Liver (tissue), 9 donors: ENCODE data around the gene SKA3. TPM values are rescaled to one million over a fixed set of nuclear protein-coding genes. Genes with fewer than 3 reads are reported as not detected.
A peak's percentile ranks its signal among the peaks of the same experiment; 100 is the strongest.

Source experiments
- DNase-seq: peaks from one replicate; pipeline ENCODE4 v3.0.0-alpha.2; 2017; ENCODE audit warnings: low spot score
- H3K27ac ChIP-seq, 2 donors: one replicate each; pipeline ENCODE4 v1.7.0; 2013; ENCODE audit warnings: inconsistent platforms in 2 of 2, low read length in 2 of 2, control low read depth in 1 of 2, low read depth in 1 of 2, mild to moderate bottlenecking in 1 of 2
- H3K27me3 ChIP-seq, 4 donors: one replicate each; pipeline versions ENCODE4 v1.6.1 to v1.7.0; 2013; ENCODE audit warnings: low read length in 3 of 4, inconsistent platforms in 1 of 4, mild to moderate bottlenecking in 1 of 4, moderate library complexity in 1 of 4; ENCODE audit not compliant: control insufficient read depth in 4 of 4, insufficient read depth in 4 of 4
- H3K36me3 ChIP-seq, 4 donors: one replicate each; pipeline versions ENCODE4 v1.6.1 to v1.7.0; 2013; ENCODE audit warnings: low read length in 3 of 4, mild to moderate bottlenecking in 3 of 4, low read depth in 1 of 4, moderate library complexity in 1 of 4; ENCODE audit not compliant: control insufficient read depth in 4 of 4, insufficient read depth in 3 of 4
- H3K4me1 ChIP-seq, 4 donors: one replicate each; pipeline versions ENCODE4 v1.6.1 to v1.7.0; 2013; ENCODE audit warnings: low read length in 3 of 4, mild to moderate bottlenecking in 3 of 4, moderate library complexity in 1 of 4; ENCODE audit not compliant: control insufficient read depth in 4 of 4, insufficient read depth in 4 of 4
- H3K4me3 ChIP-seq, 3 donors: one replicate each; pipeline versions ENCODE4 v1.6.1 to v1.7.0; 2013; ENCODE audit warnings: low read length in 3 of 3, control low read depth in 1 of 3, low read depth in 1 of 3, mild to moderate bottlenecking in 1 of 3
- H3K9ac ChIP-seq, 2 donors: one replicate each; pipeline ENCODE4 v1.7.0; 2013; ENCODE audit warnings: low read length in 2 of 2, mild to moderate bottlenecking in 2 of 2, moderate library complexity in 2 of 2, control low read depth in 1 of 2, low read depth in 1 of 2
- H3K9me3 ChIP-seq, 4 donors: one replicate each; pipeline versions ENCODE4 v1.6.1 to v1.7.0; 2013; ENCODE audit warnings: low read length in 3 of 4; ENCODE audit not compliant: control insufficient read depth in 4 of 4
- ATF3 ChIP-seq: IDR thresholded peaks from 2 replicates; pipeline ENCODE4 v1.6.1; 2016; ENCODE audit warnings: antibody characterized with exemption
- CTCF ChIP-seq: fragments of 150-350 bp; IDR thresholded peaks from 2 replicates; pipeline ENCODE4 v1.5.1; 2017; ENCODE audit warnings: improper control_type of control experiment, low read depth, low read length; ENCODE audit not compliant: missing input control
- EGR1 ChIP-seq, 2 donors: IDR thresholded peaks; 2 replicates each; pipeline ENCODE4 v1.6.1; 2016 to 2018; ENCODE audit warnings: antibody characterized with exemption in 2 of 2, low read depth in 2 of 2
- FOXA1 ChIP-seq: IDR thresholded peaks from 2 replicates; pipeline ENCODE4 v1.6.1; 2016; ENCODE audit warnings: antibody characterized with exemption
- FOXA2 ChIP-seq: IDR thresholded peaks from 2 replicates; pipeline ENCODE4 v1.6.1; 2016; ENCODE audit warnings: antibody characterized with exemption
- GABPA ChIP-seq, 2 donors: IDR thresholded peaks in 1 of 2; conservative IDR thresholded peaks in 1 of 2; 2 replicates each; pipeline ENCODE4 v1.6.1; 2016; ENCODE audit warnings: antibody characterized with exemption in 2 of 2, mild to moderate bottlenecking in 1 of 2, moderate library complexity in 1 of 2
- HNF4A ChIP-seq, 2 donors: conservative IDR thresholded peaks; 2 replicates each; pipeline ENCODE4 v1.6.1; 2016; ENCODE audit warnings: antibody characterized with exemption in 2 of 2, mild to moderate bottlenecking in 2 of 2
- HNF4G ChIP-seq: IDR thresholded peaks from 2 replicates; pipeline ENCODE4 v1.6.1; 2016; ENCODE audit warnings: antibody characterized with exemption
- JUND ChIP-seq, 2 donors: IDR thresholded peaks; 2 replicates each; pipeline ENCODE4 v1.6.1; 2016; ENCODE audit warnings: antibody characterized with exemption in 2 of 2
- MAX ChIP-seq: IDR thresholded peaks from 2 replicates; pipeline ENCODE4 v1.6.1; 2016; ENCODE audit warnings: antibody characterized with exemption
- NR2F2 ChIP-seq: IDR thresholded peaks from 2 replicates; pipeline ENCODE4 v1.6.1; 2016; ENCODE audit warnings: antibody characterized with exemption
- RAD21 ChIP-seq, 2 donors: IDR thresholded peaks; 2 replicates each; pipeline ENCODE4 v1.6.1; 2016; ENCODE audit warnings: antibody characterized with exemption in 2 of 2, mild to moderate bottlenecking in 2 of 2
- REST ChIP-seq: IDR thresholded peaks from 2 replicates; pipeline ENCODE4 v1.6.1; 2016; ENCODE audit warnings: antibody characterized with exemption, mild to moderate bottlenecking
- RXRA ChIP-seq, 2 donors: IDR thresholded peaks; 2 replicates each; pipeline ENCODE4 v1.6.1; 2017 to 2018; ENCODE audit warnings: antibody characterized with exemption in 2 of 2, mild to moderate bottlenecking in 1 of 2
- SP1 ChIP-seq: IDR thresholded peaks from 2 replicates; pipeline ENCODE4 v1.6.1; 2018; ENCODE audit warnings: antibody characterized with exemption, mild to moderate bottlenecking
- TAF1 ChIP-seq: conservative IDR thresholded peaks from 2 replicates; pipeline ENCODE4 v1.6.1; 2016; ENCODE audit warnings: antibody characterized with exemption, mild to moderate bottlenecking
- YY1 ChIP-seq: IDR thresholded peaks from 2 replicates; pipeline ENCODE4 v1.6.1; 2016; ENCODE audit warnings: antibody characterized with exemption, mild to moderate bottlenecking
- ZBTB33 ChIP-seq: IDR thresholded peaks from 2 replicates; pipeline ENCODE4 v1.6.1; 2016; ENCODE audit warnings: antibody characterized with exemption
- WGBS: extraction: QIAGEN DNeasy Blood & Tissue Kit; methylation state at CpG from one replicate; pipeline ENCODE4 v1.1.7; 2013; 5-methylcytosine and 5-hydroxymethylcytosine counted together
- polyA plus RNA-seq, 2 donors: library from polyadenylated mRNA; stranded (reverse) in 1 of 2; unstranded in 1 of 2; fragments of 200-250 nt in 1 of 2; fragments of >200 nt in 1 of 2; fragmentation: Nextera tagmentation in 1 of 2; extraction: Ambion mirVana in 1 of 2; gene quantifications; one replicate each; pipeline versions ENCODE4 v1.2.1 to v1.2.3, GENCODE V29; 2013 to 2015
- total RNA-seq, 2 donors: library from RNA; depleted of rRNA; stranded (reverse); fragments of >200 nt; gene quantifications; one replicate each; pipeline ENCODE4 v1.2.3, GENCODE V29; 2014
- donor health status: healthy.
- donor health status: healthy.
- donor health status: healthy.
- donor health status: healthy.
- donor health status: healthy.

Gene SKA3
- total and polyA plus RNA-seq, 4 donors, result under 0.01 to 4.9 (median 0.52) TPM

- no peak overlapping the region for H3K27ac ChIP-seq
- H3K4me1 ChIP-seq, result peaks cover 0 to 3% (median under 1%) of the 10 kb centered on the region in 4 donors
- 84% methylated on average over 5 of the region's 5 CpGs for WGBS
- no peaks in the 10 kb centered on the region for H3K9me3 ChIP-seq
- H3K27me3 ChIP-seq, result no peaks in the 10 kb centered on the region
- H3K9ac ChIP-seq, result no peak overlapping the region
- no peak for TF ChIP-seq HNF4A (conservative IDR thresholded peaks at IDR 0.05)
- no peak for TF ChIP-seq HNF4G
- no peak for TF ChIP-seq YY1
- no peak for TF ChIP-seq FOXA2
- no peak for DNase-seq
- no peak overlapping the region for H3K4me3 ChIP-seq
- no peaks in the 10 kb centered on the region for H3K36me3 ChIP-seq
Observed at GRCh38 chr13:21134475-21134874, 41.9 kb downstream of the SKA3 start.

- Histone ChIP-seq H3K9me3 (no peaks in the 10 kb centered on the region), H3K27me3 (no peaks in the 10 kb centered on the region), H3K9ac (no peak overlapping the region), H3K36me3 (no peaks in the 10 kb centered on the region), H3K4me1 (no peaks in the 10 kb centered on the region), H3K4me3 (no peak overlapping the region), H3K27ac (no peak overlapping the region)
- TF ChIP-seq HNF4A (conservative IDR thresholded peaks at IDR 0.05), result peak in 1 of 2 donors; percentile 15
- no peak for TF ChIP-seq GABPA (IDR thresholded peaks at IDR 0.05 in 1 of 2, conservative IDR thresholded peaks at IDR 0.05 in 1 of 2)
- TF ChIP-seq SP1, result no peak
- 47% methylated on average over 3 of the region's 3 CpGs for WGBS
- no peak for DNase-seq
Observed at GRCh38 chr13:21133077-21133476, 43.3 kb downstream of the SKA3 start.

- no peak overlapping the region for H3K27ac ChIP-seq
- no peaks in the 10 kb centered on the region for H3K4me1 ChIP-seq
- 96% methylated on average over 2 of the region's 2 CpGs for WGBS
- TF ChIP-seq RXRA (IDR thresholded peaks at IDR 0.05), result no peak
- TF ChIP-seq HNF4A (conservative IDR thresholded peaks at IDR 0.05), result no peak
- TF ChIP-seq SP1, result no peak
- no peak for TF ChIP-seq NR2F2
- TF ChIP-seq TAF1, result no peak
- no peak for TF ChIP-seq CTCF
- TF ChIP-seq ZBTB33, result no peak
- no peak for TF ChIP-seq RAD21 (IDR thresholded peaks at IDR 0.05)
- no peak for TF ChIP-seq ATF3
- TF ChIP-seq GABPA (IDR thresholded peaks at IDR 0.05 in 1 of 2, conservative IDR thresholded peaks at IDR 0.05 in 1 of 2), result no peak
- TF ChIP-seq EGR1 (IDR thresholded peaks at IDR 0.05; ENCODE audit: low read depth in 2 of 2), result no peak
- TF ChIP-seq REST, result no peak
- TF ChIP-seq MAX, result no peak
- no peak for TF ChIP-seq HNF4G
- TF ChIP-seq FOXA1, result no peak
- TF ChIP-seq YY1, result no peak
- TF ChIP-seq JUND (IDR thresholded peaks at IDR 0.05), result no peak
- H3K4me3 ChIP-seq, result no peak overlapping the region
- no peak overlapping the region for H3K9ac ChIP-seq
- no peaks in the 10 kb centered on the region for H3K36me3 ChIP-seq
- DNase-seq, result no peak
- no peaks in the 10 kb centered on the region for H3K9me3 ChIP-seq
- H3K27me3 ChIP-seq, result no peaks in the 10 kb centered on the region
Observed at GRCh38 chr13:21130116-21130515, 46.2 kb downstream of the SKA3 start.
